GM18907 (cell line): ENCODE measurements around the gene CASP2.

Source experiments
- ATAC-seq: cut with Tn5 transposase; IDR thresholded peaks from one replicate; pipeline ENCODE4 v1.9.1; 2021; ENCODE audit warnings: mild to moderate bottlenecking, moderate library complexity; ENCODE audit not compliant: unreplicated experiment

Gene CASP2

DNA sequence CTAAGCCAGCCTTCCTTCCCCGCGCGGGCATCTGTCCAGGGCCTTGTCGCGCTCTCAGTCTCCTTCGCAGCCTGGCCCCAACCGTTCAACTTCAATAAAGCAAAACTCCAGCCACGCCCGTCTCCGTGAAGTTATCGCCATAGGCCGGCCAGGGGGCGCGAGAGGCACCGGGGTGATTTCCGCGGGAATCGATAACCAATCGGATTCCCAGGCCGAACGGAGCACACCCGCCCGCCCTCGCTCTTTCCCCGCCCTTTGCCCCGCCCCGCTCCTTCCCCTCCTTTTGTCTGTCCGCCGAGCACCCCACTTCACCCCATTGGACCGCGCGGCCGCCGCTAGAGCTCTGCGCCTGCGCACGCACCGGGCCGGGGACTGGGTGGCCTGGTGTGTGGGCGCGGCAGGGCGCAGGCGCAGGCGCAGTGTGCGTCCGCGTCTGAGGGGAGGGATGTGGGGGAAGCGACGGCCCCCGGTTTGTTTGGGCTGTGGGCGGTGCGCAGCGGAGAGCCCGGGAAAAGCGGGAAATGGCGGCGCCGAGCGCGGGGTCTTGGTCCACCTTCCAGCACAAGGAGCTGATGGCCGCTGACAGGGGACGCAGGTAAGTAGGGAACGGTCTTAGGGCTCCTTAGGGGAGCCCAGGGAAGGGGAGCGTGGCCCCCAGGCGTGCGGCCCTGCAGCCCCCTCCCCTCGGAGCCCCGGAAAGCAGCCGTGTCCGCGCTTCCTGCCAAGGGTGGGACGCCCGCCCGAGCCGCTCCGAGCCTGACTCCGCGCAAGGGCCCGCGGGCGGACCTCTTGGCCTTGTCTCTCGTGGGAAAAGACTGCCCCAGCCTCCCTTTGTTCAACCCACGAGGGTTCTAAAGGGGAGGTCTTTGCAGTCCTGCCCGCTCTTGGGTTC is at the start of gene CASP2:
Gene CASP2, plus strand, starts transcription at position 417 of the 892 bp plus-strand sequence. Its CDS starts 105 bp downstream, at position 522.
- ATAC-seq = peak; percentile 91

GRCh38 chr7:143239813-143240212 is 48.3 kb upstream of the CASP2 start:
- no peak for ATAC-seq

DNA sequence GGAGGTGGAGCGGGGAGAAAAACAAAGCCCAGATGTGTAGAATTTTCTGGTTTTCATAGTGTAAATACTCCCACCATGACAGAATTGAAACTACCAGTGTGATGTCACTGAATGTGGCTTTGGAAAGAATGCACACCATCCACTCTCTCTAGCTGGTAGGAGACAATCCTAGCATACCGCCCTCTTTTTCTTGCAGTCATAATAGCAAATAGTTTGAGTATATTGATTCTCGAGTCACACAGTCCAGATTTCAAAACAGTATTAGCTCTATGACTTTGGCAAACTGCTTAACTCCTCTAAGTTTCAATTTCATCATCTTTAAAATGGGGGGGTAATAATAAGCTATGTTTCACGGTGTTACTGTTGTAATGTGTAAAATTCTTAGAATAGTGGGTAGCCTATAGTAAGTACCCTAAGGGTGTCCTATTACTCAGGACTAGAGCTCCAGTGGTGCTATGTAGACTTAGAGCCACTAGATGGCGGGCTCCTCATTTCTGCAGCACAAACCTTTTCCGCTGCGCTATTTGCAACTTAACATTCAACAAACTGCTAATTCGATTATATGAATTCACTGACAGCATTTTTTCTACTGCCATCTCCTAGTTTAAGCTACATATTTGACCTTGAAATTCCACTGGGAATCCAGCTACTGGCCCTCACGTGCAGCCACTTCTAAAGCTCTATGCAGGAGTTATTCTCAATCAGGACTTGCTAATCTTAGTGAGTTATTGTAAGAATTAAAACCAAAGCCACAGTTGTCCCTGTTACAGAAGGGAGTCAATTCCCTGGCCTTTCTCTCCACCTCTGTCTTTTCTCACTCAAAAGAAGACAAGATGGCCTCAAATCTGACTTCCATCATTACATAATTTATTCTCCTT is 47.6 kb upstream of the CASP2 start:
- peak; percentile 95 for ATAC-seq

DNA sequence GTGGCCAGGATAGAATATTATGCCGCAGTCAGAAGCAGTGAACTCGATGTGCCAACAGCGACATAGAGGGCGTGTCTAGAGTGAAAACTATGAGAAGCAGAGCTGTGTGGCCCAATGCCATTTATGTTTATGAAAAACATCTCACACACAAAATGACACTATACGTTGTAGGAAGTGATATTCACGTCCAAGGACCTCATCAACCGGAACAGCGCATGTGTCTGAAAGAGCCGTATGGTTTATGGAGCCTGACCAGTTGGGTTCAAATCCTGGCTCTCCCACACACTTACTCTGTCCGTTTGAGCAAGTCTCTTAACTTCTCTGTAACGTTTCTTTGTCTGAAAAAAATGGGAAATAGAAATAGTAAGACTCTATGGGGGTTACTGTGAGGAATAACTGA is 45.8 kb upstream of the CASP2 start:
- ATAC-seq = no peak

- no peak for ATAC-seq
These were observed 45.0 kb upstream of the CASP2 start for GRCh38 chr7:143243111-143243510.

DNA sequence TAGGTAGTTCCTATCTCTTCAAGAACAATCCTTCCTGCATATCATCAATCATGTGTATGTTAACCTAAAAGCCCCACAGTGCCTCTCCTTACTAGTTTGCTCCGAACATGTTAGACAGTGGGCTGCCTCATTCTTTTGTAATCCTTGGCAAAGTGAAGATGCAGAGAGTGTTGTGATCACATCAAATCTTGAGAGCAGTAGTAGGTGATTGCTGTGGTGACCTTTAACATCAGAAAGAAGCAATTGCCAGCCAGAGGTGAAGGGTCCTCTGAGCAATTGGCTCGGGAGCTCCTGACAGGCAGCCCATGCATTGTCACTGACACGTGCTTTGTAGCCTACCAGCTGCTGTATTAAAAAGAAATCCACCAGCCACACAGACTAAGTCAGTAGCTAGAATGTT is 44.5 kb upstream of the CASP2 start:
- no peak for ATAC-seq

GRCh38 chr7:143244321-143244720 is 43.8 kb upstream of the CASP2 start:
- no peak for ATAC-seq

DNA sequence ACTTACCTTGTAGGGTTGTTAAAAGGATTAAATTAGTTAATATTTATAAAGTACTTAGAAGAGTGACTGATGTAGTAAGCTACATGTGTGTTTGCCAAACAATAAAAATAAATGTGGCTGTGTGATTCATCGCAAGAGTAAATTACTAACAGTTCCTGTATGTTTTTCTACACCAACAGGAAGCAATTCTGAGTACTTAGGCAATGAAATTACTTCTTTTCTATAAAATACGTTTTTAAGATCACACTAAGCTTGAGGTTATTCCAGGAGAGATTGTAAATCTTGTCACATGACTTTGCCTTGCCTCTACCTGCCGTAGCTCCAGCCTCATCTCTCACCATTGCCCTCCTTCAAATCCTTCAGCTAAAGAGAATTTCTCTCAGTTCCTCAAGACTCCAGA is 43.0 kb upstream of the CASP2 start:
- no peak for ATAC-seq

GRCh38 chr7:143247372-143247771 is 40.8 kb upstream of the CASP2 start:
- no peak for ATAC-seq

GRCh38 chr7:143248761-143249354 is 39.3 kb upstream of the CASP2 start:
- ATAC-seq = no peak

- ATAC-seq = no peak
These were observed 38.0 kb upstream of the CASP2 start for GRCh38 chr7:143250199-143250598.

DNA sequence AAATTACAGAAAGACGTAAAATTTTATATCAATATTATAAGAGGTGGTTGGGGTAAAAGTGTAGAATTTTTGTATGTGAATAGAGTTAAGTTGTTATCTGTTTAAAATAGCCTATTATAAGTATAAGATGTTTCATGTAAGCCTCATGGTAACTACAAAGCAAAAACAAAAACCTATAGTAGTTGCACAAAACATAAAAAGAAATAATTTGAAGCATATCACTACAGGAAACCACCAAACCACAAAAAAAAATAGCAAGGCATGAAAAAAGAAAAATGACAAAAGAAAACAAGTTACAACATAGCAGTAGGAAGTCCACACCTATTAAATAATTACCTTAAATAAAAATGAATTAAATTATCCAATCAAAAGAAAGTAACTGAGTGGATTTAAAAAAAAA is 37.3 kb upstream of the CASP2 start:
- ATAC-seq = no peak

- ATAC-seq = no peak
These were observed 36.1 kb upstream of the CASP2 start for GRCh38 chr7:143252006-143252405.

DNA sequence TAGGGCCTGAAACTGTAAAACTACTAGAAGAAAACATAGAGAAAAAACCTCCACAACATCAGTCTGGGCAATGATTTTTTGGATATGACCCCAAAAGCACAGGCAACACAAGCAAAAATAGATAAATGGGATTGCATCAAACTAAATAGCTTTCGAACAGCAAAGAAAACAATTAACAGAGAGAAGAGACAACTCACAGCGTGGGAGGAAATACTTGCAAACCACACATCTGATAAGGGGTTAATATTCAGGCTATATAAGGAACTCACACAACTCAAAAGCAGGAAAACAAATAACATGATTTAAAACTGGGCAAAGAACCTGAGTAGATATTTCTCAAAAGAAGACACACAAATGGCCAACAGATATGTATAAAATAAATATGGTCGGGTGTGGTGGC is 32.6 kb upstream of the CASP2 start:
- no peak for ATAC-seq

DNA sequence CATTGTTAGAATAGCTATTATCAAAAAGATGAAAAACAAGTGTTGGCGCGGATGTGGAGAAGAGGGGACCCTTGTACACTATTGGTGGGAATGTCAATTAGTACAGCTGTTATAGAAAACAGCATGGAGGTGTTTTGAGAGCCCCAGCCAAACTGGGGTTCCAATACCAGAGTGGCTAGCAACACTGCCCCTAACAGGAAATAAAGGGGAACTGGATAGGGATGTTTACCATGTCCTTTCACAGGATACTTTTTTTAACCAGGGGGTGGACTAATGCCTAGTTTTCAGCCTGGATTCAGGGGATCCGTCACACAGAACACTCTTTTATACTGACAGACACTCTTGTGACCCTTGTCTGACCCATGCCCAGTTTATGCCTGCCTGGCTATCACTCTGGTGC is 31.8 kb upstream of the CASP2 start:
- ATAC-seq = no peak

DNA sequence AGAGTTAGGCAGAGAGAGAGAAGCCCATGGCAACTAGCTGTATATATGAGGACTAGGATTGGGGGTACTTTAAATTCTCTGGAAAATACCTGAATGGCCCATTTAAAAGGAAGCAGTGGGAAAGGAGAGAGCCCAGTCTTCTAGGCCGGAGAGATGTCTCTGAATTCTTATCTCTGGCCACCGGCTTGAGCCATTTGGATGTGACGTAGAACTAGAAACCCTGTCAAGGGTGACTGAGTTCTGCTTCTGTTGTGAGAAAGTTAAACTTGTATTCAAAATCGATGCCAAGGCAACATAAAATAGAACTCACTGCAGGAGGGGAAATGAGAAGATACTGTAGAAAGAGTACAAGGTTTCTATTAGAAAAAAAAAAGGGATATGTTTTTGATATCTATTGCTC is 31.2 kb upstream of the CASP2 start:
- ATAC-seq = peak; percentile 88

DNA sequence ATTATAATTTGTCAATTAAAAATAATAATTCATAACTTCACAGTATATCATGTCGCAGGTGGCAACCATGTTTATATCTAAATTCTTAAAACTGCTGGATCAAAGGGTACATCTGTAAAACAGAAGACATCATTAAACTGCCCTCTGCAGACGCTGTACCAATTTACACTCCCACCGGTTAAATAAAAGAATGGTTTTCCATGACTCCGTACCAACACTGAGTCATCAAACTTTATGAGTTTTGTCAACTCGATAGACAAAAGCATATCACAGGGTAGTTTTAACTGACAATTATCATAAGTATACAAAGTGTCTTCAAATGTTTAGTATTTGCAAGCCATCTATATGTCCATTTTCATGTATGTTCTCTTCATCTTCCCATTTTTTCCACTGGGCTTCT is 30.6 kb upstream of the CASP2 start:
- no peak for ATAC-seq

DNA sequence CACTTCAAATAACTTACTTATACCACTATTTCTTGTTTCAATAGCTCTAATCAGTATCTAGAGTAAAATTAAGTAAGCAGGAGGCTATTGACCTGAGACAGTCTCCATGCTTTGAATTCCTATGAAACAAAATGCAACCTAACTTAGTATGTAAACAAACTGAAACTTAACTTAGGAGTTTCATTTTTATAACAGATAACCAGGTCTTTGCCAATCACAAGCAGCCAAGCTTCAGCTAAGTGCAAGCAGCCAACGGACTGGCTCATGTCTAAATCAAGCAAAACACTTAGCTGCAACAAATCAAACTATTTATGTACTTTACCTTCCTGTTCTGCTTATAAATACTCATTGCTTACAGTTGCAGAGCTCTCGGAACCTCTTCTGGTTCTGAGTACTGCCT is 29.3 kb upstream of the CASP2 start:
- peak; percentile 34 for ATAC-seq

- ATAC-seq = no peak
These were observed 28.4 kb upstream of the CASP2 start for GRCh38 chr7:143259765-143260164.

DNA sequence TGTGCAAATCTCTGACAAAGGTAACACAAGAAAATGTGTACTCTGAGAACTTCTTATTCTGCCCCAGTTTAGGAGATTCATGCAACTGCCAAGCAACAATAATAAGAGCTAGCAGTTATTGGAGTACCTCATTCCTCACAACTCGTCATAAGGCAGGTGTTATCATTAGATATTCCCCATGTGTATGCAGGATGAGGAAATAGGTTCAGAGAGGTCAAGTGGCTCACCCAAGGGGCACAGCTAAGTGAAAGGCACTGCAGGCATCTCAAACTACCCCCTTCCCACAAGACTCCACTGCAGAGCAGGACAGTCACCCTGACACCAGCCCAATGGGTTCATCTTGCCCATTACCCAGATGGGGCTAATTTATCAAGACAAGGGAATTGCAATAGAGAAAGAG is 26.2 kb upstream of the CASP2 start:
- no peak for ATAC-seq
